SKM-1 (cell line): ENCODE data around the gene TMPRSS3.
A peak's percentile ranks its signal among the peaks of the same experiment; 100 is the strongest.

ENCODE experiments used
- DNase-seq: peaks from one replicate; lab custom pipeline; 2025; ENCODE audit not compliant: unreplicated experiment; lab: John Stamatoyannopoulos, UW

Gene TMPRSS3

GRCh38 chr21:42390193-42390592, 5.7 kb downstream of the TMPRSS3 start:
- DNase-seq, result no peak

- no peak for DNase-seq
These were observed 6.4 kb downstream of the TMPRSS3 start for GRCh38 chr21:42389449-42389835.

- no peak for DNase-seq
These were observed 7.0 kb downstream of the TMPRSS3 start for GRCh38 chr21:42388740-42389448.

GRCh38 chr21:42387843-42388340, 8.0 kb downstream of the TMPRSS3 start:
- no peak for DNase-seq

- DNase-seq, result no peak
These were observed 8.7 kb downstream of the TMPRSS3 start for GRCh38 chr21:42387164-42387563.

- DNase-seq, result no peak
These were observed 9.7 kb downstream of the TMPRSS3 start for GRCh38 chr21:42386034-42386591.

GRCh38 chr21:42385619-42386018, 10.2 kb downstream of the TMPRSS3 start:
- DNase-seq, result no peak

GRCh38 chr21:42384989-42385388, 10.9 kb downstream of the TMPRSS3 start:
- DNase-seq, result no peak

GRCh38 chr21:42384156-42384945, 11.5 kb downstream of the TMPRSS3 start:
- DNase-seq, result no peak

- DNase-seq, result no peak
These were observed 12.5 kb downstream of the TMPRSS3 start for GRCh38 chr21:42383331-42383730.

- no peak for DNase-seq
These were observed 12.9 kb downstream of the TMPRSS3 start for GRCh38 chr21:42382915-42383314.

GRCh38 chr21:42381347-42381984, 14.4 kb downstream of the TMPRSS3 start:
- DNase-seq, result peak; percentile 4

- DNase-seq, result no peak
These were observed 16.2 kb downstream of the TMPRSS3 start for GRCh38 chr21:42379426-42380215.

- DNase-seq, result no peak
These were observed 17.4 kb downstream of the TMPRSS3 start for GRCh38 chr21:42378418-42378817.

- no peak for DNase-seq
These were observed 17.9 kb downstream of the TMPRSS3 start for GRCh38 chr21:42377951-42378340.

- no peak for DNase-seq
These were observed 18.5 kb downstream of the TMPRSS3 start for GRCh38 chr21:42377211-42377950.

- DNase-seq, result no peak
These were observed 19.4 kb downstream of the TMPRSS3 start for GRCh38 chr21:42376338-42376982.

- no peak for DNase-seq
These were observed 19.9 kb downstream of the TMPRSS3 start for GRCh38 chr21:42375966-42376337.

- no peak for DNase-seq
These were observed 20.3 kb downstream of the TMPRSS3 start for GRCh38 chr21:42375506-42375905.
